Measurements from ENCODE around the gene FRYL.
"Not testable (repeated sequence)": the region's sequence is repeated elsewhere in the genome, so short reads cannot be mapped to it uniquely, and the experiment has no call there.

Gene FRYL

GRCh38 chr4:48779998-48780864 is at the start of gene FRYL:
Gene FRYL, minus strand, starts transcription at chr4:48780279. Its CDS starts 145,869 bp downstream, at chr4:48634410.
- peak; percentile 95 for DNase-seq (ENCODE audit: low read depth)

DNA sequence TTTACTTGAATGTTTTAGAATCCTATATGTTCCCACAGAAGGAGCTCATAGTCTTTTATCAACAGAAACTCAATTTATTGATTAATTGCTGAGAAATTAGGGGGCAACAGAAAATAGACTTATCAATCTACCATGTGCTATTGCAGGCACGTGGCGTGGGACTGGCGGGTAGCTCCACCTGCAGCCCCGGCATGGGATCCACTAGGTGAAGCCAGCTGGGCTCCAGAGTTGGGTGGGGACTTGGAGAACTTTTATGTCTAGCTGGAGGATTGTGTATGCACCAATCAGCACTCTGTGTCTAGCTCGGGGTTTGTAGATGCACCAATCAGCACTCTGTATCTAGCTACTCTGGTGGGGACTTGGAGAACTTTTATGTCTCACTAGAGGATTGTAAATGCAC is 47.5 kb upstream of the FRYL start:
- no peak for DNase-seq (ENCODE audit: low read depth)

- not testable (repeated sequence) for DNase-seq (ENCODE audit: low read depth)
These were observed 41.4 kb upstream of the FRYL start for GRCh38 chr4:48821431-48821830.

DNA sequence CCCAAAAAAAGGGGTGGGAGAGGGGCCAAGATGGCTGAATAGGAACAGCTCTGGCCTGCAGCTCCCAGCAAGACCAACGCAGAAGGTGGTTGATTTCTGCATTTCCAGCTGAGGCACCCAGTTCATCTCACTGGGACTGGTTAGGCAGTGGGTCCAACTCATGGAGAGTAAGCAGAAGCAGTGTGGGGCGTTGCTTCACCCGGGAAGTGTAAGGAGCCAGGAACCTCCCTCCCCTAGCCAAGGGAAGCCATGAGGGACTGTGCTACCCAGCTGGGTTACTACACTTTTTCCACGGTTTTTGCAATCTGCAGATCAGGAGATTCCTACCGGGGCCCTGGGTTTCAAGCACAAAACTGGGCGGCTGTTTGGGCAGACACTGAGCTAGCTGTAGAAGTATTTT is 36.9 kb upstream of the FRYL start:
- no peak for DNase-seq (ENCODE audit: low read depth)

GRCh38 chr4:48816297-48816696 is 36.2 kb upstream of the FRYL start:
- DNase-seq (ENCODE audit: low read depth): not testable (repeated sequence)

- DNase-seq (ENCODE audit: low read depth): no peak
These were observed 35.4 kb upstream of the FRYL start for GRCh38 chr4:48815483-48815882.

DNA sequence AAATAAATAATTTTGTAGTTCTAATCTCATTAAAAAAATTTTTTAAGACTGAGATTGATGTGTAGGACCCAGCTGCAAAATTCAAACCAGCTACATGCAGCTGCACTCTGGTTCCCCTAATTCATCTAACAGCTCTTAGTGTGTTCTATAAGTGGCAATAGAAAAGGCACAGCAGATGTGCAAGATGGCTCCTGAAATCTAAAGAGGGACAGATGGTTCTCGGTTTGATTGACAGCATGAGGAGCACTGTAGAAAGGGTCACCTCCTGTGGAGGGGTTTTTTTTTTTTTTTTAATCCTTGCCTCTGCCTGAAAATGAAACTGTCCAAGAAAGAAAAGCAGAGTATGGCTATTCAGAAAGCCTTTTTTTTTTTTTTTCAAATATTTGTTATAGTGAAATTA is 33.9 kb upstream of the FRYL start:
- DNase-seq (ENCODE audit: low read depth): no peak

DNA sequence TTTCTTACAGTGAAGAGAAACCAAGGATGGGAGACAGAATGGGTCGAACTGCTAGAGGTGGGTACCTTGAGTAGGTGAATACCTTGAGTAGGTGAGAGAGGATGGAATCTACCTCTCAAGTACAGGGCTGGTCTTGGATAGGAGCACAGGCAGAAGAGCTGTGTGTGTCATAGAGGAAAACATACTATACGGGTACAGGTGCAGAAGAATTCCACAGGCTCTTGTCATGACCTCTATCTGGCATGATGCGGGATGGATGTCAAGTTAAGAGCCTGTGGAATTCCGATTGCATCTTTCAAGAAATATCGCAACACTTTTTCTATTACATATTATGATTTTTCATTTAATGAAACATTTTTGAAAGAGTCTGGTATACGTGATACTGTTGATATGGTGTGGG is 32.8 kb upstream of the FRYL start:
- DNase-seq (ENCODE audit: low read depth): no peak

- no peak for DNase-seq (ENCODE audit: low read depth)
These were observed 24.7 kb upstream of the FRYL start for GRCh38 chr4:48804584-48805301.

GRCh38 chr4:48801016-48801715 is 21.1 kb upstream of the FRYL start:
- no peak for DNase-seq (ENCODE audit: low read depth)

DNA sequence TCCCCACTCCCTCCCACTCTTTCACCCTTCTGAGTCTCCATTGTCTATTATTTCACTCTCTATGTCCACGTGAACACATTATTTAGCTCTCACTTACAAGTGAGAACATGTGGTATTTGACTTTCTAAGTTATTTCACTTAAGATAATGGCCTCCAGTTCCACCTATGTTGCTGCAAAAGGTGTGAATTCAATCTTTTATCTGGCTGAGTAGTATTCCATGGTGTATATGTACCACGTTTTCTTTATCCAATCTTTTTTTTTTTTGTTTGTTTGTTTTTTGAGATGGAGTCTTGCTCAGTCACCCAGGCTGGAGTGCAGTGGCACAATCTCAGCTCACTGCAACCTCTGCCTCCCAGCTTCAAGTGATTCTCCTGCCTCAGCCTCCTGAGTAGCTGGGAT is 20.1 kb upstream of the FRYL start:
- DNase-seq (ENCODE audit: low read depth): not testable (repeated sequence)

- no peak for DNase-seq (ENCODE audit: low read depth)
These were observed 19.1 kb upstream of the FRYL start for GRCh38 chr4:48799157-48799556.

- no peak for DNase-seq (ENCODE audit: low read depth)
These were observed 18.0 kb upstream of the FRYL start for GRCh38 chr4:48798117-48798516.

- no peak for DNase-seq (ENCODE audit: low read depth)
These were observed 17.0 kb upstream of the FRYL start for GRCh38 chr4:48796927-48797679.

- no peak for DNase-seq (ENCODE audit: low read depth)
These were observed 16.3 kb upstream of the FRYL start for GRCh38 chr4:48796191-48796926.

- no peak for DNase-seq (ENCODE audit: low read depth)
These were observed 15.0 kb upstream of the FRYL start for GRCh38 chr4:48795108-48795507.

GRCh38 chr4:48792348-48793006 is 12.4 kb upstream of the FRYL start:
- no peak for DNase-seq (ENCODE audit: low read depth)

- no peak for DNase-seq (ENCODE audit: low read depth)
These were observed 11.2 kb upstream of the FRYL start for GRCh38 chr4:48791313-48791712.

DNA sequence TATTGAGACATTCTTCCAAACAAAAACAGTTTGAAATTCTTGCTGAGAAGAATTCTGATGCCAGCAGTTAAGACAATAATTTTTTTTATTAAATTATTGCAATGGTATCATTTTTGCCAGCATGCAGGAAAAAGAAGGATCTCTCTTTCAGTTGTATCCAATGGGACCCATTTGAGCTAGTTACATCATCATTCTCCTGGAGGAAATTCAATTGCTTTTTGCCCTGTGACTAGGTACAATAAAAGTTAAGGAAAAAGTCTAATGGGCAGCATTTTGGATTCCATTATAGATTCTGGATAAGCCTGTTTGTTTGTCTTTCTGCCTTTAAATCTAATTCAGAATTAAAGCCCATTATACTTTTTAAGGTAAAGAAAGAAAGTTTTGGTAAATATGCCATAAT is 10.5 kb upstream of the FRYL start:
- no peak for DNase-seq (ENCODE audit: low read depth)

DNA sequence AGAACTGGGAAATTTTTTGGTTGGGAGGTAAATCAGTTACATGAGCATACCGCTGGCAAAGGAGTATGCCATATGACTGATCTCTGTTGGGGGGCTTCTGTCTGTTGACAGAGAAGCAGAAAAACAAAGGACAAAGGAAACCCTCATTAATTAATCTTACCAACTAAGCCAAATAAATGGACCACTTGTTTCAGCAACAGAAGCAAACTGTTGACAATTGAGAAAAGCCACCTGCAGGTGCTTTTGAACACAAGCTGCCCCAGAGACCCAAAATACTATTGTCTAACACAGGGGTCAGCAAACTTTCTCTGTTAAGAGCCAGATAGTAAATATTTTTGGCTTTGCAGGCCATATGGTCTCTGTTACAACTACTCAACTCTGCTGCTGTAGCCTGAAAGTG is 7.0 kb upstream of the FRYL start:
- no peak for DNase-seq (ENCODE audit: low read depth)

DNA sequence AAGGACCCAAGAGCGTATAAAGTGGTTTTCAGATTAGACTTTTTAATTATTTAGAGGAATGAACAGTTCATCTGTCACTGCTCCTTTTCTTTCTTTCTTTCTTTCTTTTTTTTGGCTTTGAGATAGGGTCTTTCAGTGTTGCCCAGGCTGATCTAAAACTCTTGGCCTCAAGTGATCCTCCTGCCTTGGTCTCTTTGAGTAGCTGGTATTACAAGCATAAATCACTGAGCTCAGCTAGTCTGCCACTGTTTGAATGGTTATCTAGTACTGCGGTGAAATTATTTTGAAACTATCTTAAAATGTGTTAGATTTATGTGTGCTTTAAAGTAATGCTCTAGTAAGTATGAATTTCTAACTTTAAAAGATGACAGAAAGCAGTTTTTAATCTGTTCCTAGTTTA is 6.5 kb upstream of the FRYL start:
- DNase-seq (ENCODE audit: low read depth): no peak
